Mucosa of descending colon (tissue), 3 donors: ENCODE measurements around the gene FGD5. TPM values are rescaled to one million over a fixed set of nuclear protein-coding genes. Genes with fewer than 3 reads are reported as not detected.

Experiments
- ATAC-seq: fragments of 200-7000 bp; cut with Tn5 transposase; one replicate; pipeline ENCODE4 v1.9.1; 2020; ENCODE audit warnings: mild to moderate bottlenecking, moderate library complexity
- DNase-seq, 3 donors: peaks; one replicate each; pipeline ENCODE4 v3.0.0-alpha.2; 2020
- H3K36me3 ChIP-seq: fragments of 200-600 bp; one replicate; pipeline ENCODE4 v1.8.0; 2021; ENCODE audit warnings: low read depth, mild to moderate bottlenecking
- H3K4me1 ChIP-seq: fragments of 200-600 bp; one replicate; pipeline ENCODE4 v1.8.0; 2021; ENCODE audit warnings: low read depth, mild to moderate bottlenecking
- H3K4me3 ChIP-seq: fragments of 200-600 bp; one replicate; pipeline ENCODE4 v1.8.0; 2021; ENCODE audit warnings: mild to moderate bottlenecking
- H3K9me3 ChIP-seq: fragments of 200-600 bp; one replicate; pipeline ENCODE4 v1.8.0; 2021; ENCODE audit warnings: mild to moderate bottlenecking
- CTCF ChIP-seq: fragments of 200-600 bp; IDR thresholded peaks from one replicate; pipeline ENCODE4 v1.8.0; 2022; ENCODE audit warnings: antibody characterized with exemption, mild to moderate bottlenecking
- intact Hi-C, 2 donors: fragments of 100-400 bp; cut with DNase I in 1 of 2; cut with micrococcal nuclease in 1 of 2; formaldehyde crosslinking; loops; one replicate each; pipeline versions ENCODE4 v1.11.0 to v1.11.1; 2022; cut with DNase I, micrococcal nuclease
- total RNA-seq, 3 donors: library from RNA; stranded (reverse); fragmentation: NEBNext Ultra II Directional in 2 of 3; extraction: Animal tissue kit (Norgen Biotek cat#: 25700) in 2 of 3; gene quantifications; one replicate each; pipeline versions ENCODE4 v1.2.1 to v1.2.4, GENCODE V29; 2021 to 2023
- donor health status: DM: no; HTN: no; CAD: no; lungs with moderate emphysema.
- donor health status: DM: no; HTN: no; CAD: no.
- donor health status: DM: no; HTN: yes; CAD: no.

The FGD5 gene
- total RNA-seq, 3 donors from 2014 or later: 6.1 to 15.1 (median 9.2) TPM

GRCh38 chr3:14810070-14810791, 8.5 kb upstream of the FGD5 start:
- no peak for DNase-seq
- peak; percentile 33 for ATAC-seq
- Histone ChIP-seq H3K4me3 (no peak overlapping the region), H3K9me3 (no peaks in the 10 kb centered on the region), H3K4me1 (peaks cover 4% of the 10 kb centered on the region), H3K36me3 (no peaks in the 10 kb centered on the region)
- no peak for TF ChIP-seq CTCF
- intact Hi-C loops: no loop called here

GRCh38 chr3:14810801-14811661, 7.7 kb upstream of the FGD5 start:
- ATAC-seq: no peak
- Histone ChIP-seq H3K36me3 (no peaks in the 10 kb centered on the region), H3K9me3 (no peaks in the 10 kb centered on the region), H3K4me3 (peak overlapping the region; percentile 3), H3K4me1 (peaks cover 4% of the 10 kb centered on the region)
- intact Hi-C loops: no loop called here
- no peak for DNase-seq
- TF ChIP-seq CTCF: no peak

GRCh38 chr3:14811684-14812083, 7.1 kb upstream of the FGD5 start:
- Histone ChIP-seq H3K9me3 (no peaks in the 10 kb centered on the region), H3K36me3 (no peaks in the 10 kb centered on the region), H3K4me1 (peaks cover 4% of the 10 kb centered on the region), H3K4me3 (no peak overlapping the region)
- intact Hi-C loops: no loop called here
- ATAC-seq: no peak
- DNase-seq: no peak
- TF ChIP-seq CTCF: no peak

GRCh38 chr3:14812196-14812790, 6.5 kb upstream of the FGD5 start:
- ATAC-seq (no peak), DNase-seq (no peak)
- H3K36me3 ChIP-seq: no peaks in the 10 kb centered on the region
- intact Hi-C loops: no loop called here
- no peak overlapping the region for H3K4me3 ChIP-seq
- H3K9me3 ChIP-seq: no peaks in the 10 kb centered on the region
- TF ChIP-seq CTCF: no peak
- H3K4me1 ChIP-seq: peaks cover 4% of the 10 kb centered on the region

- TF ChIP-seq CTCF: no peak
- DNase-seq (no peak), ATAC-seq (peak; percentile 8)
- H3K36me3 ChIP-seq: no peaks in the 10 kb centered on the region
- H3K4me3 ChIP-seq: no peak overlapping the region
- no peaks in the 10 kb centered on the region for H3K9me3 ChIP-seq
- intact Hi-C loops: no loop called here
- H3K4me1 ChIP-seq: peaks cover 4% of the 10 kb centered on the region
Observed at GRCh38 chr3:14814411-14814871, 4.3 kb upstream of the FGD5 start.
